ENCODE results near the gene DELE1.

Gene DELE1, protein sequence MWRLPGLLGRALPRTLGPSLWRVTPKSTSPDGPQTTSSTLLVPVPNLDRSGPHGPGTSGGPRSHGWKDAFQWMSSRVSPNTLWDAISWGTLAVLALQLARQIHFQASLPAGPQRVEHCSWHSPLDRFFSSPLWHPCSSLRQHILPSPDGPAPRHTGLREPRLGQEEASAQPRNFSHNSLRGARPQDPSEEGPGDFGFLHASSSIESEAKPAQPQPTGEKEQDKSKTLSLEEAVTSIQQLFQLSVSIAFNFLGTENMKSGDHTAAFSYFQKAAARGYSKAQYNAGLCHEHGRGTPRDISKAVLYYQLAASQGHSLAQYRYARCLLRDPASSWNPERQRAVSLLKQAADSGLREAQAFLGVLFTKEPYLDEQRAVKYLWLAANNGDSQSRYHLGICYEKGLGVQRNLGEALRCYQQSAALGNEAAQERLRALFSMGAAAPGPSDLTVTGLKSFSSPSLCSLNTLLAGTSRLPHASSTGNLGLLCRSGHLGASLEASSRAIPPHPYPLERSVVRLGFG

GRCh38 chr5:141923448-141924313 lies at the start of gene DELE1:
DELE1 (plus strand) TSS chr5:141923871; CDS start chr5:141923942, 71 bp downstream.
- DNase-seq = peak; percentile 92

DNA sequence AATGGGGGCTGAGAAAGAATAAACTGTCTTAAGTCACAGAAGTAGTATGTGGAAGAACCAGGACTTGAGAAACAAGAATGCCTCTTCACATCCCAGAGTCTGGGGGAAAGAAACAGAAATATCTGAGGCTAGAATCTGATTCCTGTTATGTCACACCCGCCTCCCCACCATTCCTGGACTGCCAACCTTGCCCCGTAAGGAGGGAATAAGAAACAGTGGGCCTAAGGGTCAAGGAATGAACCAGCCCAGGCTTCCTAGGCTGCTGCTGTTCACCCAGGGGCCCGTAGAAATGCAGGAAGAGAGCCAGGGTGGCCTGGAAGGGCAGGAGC lies 49.8 kb upstream of the DELE1 start:
- DNase-seq = no peak

GRCh38 chr5:141874262-141874964 lies 49.3 kb upstream of the DELE1 start:
- DNase-seq = no peak

GRCh38 chr5:141875022-141875740 lies 48.5 kb upstream of the DELE1 start:
- no peak for DNase-seq

GRCh38 chr5:141875795-141876627 lies 47.7 kb upstream of the DELE1 start:
- DNase-seq = no peak

DNA sequence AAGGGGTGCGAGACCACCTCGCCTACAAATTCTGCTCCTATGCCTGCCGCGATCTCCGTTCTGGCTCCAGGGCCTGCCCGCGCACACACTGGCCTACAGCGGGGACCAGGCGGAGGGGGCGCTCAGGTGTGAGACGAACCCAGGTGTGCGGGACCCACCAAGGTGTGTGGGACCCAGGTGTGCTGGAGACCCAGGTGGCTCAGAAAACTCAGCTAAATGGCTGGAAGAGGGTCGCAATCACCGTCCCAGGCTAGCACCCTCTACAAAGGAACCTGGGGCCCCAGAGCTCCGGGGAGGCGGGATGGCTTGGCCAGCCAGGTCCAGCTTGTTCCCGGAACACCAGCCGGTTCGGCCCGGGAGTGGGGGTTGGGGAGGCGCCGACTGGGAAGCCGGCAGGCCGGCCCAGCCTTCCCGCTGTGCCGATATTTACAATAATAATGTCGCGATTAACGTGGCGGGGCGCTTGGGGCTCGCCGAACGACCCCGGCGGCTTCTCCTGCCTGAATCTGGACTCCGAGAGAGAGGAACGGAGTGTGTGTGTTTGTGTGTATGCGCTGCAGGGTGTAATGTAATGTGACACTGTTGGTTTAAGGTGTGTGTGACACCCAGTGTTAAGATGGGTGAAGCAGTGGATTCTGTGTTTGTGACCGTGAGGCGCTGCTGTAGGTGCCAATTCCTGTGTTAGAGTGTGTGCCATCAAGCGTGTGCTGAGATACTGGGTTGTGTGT lies 46.9 kb upstream of the DELE1 start:
- no peak for DNase-seq

DNA sequence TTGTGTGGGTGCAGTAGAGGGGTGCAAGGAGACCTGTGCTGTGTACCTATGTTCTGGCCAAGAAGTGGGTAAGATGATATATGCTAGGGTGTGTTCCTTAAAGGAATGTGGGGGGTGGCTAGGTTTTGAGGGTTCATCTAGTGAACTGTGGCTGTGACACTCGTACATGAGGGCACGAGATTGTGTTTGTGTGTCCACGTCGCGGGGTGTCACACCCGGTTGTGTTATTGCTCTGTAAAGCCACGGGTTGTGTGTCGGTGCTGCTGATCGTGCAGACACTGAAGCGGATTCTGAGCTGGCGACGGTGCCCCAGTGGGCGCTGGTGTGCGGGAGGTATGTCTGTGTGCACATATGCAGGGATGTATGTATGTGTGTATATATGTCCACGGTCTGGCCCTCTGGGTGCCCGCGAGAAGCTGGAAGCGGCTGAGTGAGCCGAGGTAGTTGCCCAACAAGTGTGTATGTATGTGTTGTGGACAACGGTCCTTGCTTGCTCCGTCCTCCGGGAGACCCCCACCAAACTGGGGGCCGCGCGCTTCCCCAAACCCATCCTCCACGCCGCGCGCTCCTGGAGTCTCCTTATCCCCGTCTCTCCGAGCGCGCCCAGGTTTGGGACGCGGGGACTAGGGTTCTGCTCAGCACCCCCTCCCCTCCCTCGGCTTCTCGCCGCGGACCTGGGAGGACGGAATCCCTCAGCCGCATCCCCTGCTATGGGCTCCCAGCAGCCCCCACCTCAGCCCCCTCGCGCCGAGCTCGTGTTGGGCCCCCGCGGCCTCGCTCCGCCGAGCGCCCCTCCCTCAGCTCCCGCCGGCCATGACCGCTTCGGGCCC lies 46.1 kb upstream of the DELE1 start:
- DNase-seq = no peak

DNA sequence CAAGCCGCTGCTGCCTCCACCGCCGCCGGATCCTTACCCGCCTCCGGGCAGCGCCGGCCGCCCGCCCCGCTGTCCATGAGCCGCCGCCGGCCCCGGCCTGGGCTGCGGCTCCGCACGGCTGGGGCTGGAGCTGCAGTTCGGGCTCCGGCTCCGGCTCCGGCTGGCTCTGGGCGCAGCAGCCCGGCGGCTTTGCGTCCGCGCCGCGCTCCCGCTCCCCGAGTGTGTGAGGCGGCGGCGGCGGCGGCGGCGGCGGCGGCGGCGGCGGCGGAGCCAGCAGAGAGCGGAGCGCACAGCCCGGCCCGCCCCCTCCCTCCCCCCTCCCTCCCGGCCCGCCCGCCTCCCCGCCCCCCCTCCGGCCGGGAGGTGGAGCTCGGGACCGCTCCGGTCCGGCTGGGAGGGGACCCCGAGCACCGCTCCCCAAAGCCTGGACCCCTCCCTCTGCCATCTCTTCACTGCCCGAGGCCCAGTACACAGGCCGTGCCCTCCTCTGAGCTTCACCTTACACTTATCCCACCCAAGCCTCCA lies 45.4 kb upstream of the DELE1 start, which contains the start of gene PCDH1:
Gene PCDH1, minus strand, starts transcription at position 225 of the 525 bp plus-strand sequence. Its CDS starts 148 bp downstream, at position 77.
- peak; percentile 19 for DNase-seq

DNA sequence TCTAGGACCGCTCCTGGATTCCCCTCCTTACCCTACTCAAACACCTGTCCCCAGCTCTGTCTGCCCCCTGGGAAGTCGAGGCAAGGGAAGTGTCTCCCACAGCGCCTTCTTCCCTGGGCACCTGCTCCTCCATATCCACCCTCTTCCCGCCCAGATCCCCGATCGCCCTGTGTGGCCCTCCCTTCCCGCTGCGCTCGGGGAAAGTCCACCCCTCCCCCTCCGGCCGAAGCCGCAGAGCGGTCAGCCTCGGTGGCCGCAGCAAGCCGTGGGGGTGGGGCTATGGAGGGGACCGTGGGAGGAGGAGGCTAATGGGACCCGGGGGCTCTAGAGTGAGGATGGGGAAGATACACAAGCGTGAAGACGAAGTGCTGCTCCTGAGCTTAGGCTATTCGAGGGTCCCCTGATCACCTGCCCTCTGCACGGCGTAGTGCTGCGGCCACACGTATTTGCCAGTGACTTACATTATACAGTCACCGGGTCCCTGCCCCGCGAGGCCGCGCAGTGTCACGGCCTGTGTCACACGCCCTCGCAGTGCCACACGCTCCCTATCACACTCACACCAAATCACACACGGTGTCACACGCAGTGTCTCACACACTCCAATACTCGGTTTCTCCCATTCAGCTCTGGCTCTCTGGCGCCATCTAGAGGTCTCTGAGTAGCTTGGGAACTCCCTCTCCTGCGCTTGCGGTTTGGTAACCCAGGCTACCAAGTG lies 44.8 kb upstream of the DELE1 start:
- peak; percentile 84 for DNase-seq

GRCh38 chr5:141879426-141879759 lies 44.3 kb upstream of the DELE1 start:
- DNase-seq = no peak

DNA sequence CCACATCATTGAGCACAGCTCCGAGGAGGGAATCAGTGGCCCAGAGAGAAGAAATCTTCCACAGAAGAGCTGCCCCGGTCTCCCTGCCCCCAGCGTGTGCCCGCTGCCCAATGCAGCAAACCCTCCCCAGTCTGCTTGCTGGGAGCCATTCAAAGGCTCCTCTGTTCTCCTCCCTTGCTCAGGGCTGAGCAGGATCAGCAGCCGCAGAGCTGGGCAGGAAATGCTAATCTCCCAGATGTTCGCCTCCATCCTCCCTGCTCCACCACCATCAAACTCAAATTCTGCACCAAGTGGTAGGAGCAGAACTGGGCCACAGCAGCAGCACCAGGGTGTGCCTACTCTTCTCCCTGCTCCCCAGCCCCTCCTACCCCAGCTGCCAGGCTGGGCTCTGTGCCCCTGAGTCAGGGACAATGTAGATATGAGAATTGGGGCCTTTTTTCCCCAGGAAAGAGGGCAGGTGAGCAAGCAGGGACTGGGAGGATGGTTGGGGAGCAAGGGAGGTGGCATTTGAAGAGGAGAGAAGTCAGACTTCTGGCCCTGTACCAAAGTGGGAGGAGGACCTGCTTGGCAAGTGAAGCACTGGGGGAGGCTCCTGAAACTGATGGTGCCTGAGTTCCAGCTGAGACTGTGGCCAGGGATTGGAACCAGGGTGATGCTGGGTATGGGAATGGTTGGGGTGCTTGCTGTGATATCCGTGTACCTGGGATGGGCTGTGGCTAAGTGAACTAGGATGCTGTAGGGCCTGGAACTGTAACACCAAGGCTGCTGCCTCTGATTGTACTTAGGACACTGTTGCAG lies 43.5 kb upstream of the DELE1 start:
- DNase-seq = no peak

DNA sequence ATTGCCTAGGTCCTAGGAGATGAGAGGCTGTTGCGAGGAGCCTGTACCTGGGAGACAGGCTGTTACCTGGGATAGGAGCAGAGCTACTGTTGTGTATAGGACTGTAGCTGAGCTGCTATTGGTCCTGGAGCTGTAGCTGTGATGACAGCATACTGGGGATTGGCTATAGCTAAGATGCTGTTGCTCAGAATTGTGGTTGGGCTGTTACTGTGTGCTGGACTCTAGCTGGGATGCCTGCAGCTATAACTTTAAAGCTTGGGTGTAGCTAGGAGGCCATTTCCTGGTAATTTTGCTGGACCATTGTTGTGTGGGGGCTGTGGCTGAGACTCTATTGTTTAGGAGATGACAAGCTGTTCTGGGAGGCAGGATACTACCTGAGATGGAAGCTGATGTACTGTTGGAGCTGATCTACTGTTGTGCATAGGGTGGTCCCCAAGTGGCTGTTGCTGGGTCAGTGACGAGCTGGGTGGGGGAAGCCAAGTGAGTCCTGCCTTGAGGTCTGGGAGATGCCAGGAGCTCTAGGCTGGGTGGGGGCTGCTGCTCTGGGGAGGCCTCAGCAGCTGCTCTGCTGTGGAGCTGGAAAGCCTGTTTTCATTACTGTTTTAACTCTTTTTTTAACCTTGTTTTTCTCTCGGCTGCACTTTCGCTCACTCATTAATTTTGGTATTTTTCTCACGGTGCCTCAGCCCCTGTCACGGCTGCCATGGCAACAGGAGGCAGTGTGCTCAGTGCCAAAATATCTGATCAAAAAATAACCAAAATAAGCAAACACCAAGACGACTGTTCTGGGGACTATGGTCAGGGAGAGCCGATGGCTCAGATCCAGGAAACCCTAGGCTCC lies 42.5 kb upstream of the DELE1 start:
- no peak for DNase-seq

- DNase-seq = no peak
Measured at GRCh38 chr5:141881886-141882285, 41.8 kb upstream of the DELE1 start.

DNA sequence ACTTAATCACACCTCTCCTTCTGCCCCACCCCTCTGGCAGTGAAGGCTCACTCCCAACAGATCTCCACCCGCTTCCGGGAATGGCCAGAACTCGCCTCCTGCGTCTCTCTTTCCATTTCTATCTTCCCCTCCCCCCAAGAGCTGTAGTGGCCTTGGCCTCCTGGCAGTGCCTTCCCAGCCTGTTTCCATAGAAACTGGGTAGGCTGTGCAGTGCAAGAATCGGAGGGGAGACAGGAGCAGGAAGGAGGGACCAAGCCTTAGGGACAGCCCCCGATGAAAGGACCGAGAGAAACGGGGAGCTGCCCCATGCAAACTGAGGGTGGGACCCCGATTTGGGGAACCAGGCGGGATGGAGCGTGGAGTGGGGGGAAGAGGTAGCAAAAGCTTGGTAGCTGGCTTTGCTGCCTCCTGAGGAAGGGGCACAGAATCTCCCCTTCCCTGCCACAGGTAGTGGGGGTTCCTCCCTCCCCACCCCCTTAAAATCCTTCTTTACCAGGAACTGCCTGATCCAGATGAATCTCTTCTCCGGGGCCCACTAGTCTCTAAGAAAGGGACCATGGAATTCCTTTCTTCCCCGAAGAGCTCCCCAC lies 41.0 kb upstream of the DELE1 start:
- no peak for DNase-seq

DNA sequence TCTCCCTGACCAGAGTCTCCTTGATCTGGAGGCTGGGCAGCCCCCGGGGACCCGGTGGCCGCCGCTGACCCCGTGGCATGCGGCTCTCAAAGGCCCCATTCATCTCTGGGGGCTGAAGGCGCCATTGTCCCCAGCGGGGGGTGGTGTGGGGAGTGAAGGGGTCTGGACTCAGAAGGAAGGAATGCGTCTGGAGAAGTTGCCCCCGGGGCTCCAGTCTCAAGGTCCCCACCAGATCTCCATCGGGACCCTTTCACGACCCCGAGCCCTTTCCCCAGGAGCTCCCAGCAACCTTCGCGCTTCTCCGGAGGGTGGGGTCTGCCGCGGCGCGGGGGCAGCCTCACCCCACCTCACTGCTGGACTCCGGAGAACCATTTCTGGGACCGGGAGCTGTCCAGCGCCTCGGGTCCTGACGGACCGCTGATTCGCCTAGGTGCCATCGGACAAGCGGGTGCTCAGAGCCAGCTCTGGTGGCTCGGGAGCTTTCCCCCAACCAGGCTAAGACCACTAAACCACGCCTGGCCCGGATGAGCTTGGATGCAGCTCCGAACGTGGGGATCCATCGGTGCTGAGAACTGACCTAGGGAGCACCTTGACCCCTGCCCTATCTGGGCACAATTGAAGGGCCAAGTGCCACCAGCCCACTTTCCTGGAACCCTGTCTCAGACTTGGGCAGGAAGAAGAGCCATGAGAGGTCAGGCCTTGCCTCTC lies 40.3 kb upstream of the DELE1 start:
- peak; percentile 18 for DNase-seq

DNA sequence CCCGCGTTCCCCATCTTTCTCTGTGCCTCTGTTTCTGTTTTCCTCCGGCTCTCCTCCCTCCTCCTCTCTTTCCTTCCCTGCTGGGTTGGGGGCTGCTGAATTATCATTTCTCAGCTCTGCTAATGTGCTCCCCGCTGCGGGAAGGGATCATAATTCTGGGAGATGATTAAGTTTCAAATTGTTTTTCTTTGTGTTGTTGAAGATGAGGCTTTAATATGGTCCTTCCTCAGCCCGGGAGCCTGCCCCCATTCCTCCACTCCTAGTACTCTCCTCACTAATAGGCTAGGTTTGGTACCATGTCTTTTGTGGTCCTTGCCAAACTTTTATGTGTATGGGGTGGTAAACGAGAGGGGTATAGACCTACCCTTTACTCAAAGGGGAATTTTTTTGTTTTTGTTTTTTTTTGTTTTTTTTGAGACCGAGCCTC lies 39.8 kb upstream of the DELE1 start:
- no peak for DNase-seq
